ENCODE data around the gene PKIG.

Gene PKIG

DNA sequence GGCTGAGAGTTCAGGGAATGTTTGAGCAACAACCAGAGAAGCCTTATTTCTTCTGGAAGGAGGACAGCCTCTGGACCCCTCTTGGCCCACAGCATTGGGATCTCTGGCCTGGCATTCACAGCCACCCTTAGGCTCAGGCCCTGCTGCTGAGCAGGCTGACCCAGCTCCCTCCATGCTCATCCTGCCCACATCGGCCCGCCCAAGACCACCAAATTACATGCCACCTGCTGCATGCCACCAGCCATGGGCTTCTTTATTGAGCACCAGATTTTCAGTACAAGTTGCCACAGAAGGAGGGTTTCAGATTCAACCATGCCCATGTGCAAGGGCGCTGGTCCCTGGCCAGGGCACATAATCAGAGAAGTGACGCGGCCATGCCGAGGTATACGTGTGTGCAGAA lies 36.9 kb downstream of the PKIG start:
- no peak for DNase-seq (ENCODE audit: low read depth in 2 of 2)

DNA sequence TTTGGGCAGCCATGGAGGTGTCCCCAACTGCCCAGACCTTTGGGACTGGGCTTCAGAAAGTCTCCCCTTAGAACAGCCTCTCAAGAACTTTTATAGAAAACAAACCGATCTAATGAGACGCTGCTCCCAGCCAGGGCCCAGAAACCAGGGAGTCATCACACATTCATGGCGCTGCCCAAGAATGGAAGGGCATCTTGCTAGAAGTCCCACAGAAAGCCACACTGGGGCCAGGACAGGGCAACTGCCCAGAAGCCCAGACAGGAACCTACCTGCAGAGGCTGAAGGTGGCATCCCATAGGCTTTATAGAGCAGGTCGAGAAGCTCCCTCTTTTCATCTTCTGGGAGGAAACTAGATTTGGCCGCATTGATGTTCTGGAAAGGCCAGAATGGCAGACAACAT lies 37.7 kb downstream of the PKIG start:
- no peak for DNase-seq (ENCODE audit: low read depth in 2 of 2)

DNA sequence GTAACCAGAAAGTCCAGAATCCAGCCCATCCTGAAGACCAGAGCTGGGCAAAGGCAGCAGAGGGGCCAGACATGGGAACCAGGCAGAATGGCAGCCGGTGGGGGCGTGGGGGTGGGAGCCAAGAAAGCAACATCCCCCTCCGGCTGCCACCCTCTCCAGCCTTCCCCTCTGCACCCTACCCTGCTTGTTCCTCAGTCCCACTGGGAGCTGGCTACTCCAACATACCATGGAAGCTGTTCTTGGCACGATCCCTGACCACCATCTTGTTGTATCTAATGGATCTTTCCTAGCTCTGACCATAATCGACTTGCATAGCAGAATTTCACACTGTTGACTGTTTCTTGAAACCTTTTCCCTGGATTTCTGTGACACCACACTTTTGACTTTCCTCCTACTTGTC lies 38.9 kb downstream of the PKIG start:
- DNase-seq (ENCODE audit: low read depth in 2 of 2), result no peak

DNA sequence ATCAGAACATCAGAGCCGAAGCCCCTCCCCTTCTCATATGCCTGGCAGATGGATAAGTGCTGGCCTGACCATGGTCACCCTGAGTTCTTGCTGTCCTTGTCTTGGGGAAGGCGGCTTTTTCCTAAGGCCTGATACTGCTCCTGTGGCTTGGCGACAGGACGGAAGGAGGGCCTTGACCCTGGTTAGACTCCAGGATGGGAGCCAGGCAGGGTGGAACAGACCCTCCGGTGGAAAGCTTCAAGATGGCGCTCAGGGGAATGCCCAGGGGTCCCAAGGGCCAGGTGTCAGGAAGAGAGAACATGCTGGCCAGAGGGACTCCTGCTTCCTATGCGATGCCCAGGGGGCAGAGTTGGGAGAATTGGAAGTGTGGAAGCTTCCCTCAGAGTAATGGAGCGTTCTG lies 39.6 kb downstream of the PKIG start:
- DNase-seq (ENCODE audit: low read depth in 2 of 2), result no peak

DNA sequence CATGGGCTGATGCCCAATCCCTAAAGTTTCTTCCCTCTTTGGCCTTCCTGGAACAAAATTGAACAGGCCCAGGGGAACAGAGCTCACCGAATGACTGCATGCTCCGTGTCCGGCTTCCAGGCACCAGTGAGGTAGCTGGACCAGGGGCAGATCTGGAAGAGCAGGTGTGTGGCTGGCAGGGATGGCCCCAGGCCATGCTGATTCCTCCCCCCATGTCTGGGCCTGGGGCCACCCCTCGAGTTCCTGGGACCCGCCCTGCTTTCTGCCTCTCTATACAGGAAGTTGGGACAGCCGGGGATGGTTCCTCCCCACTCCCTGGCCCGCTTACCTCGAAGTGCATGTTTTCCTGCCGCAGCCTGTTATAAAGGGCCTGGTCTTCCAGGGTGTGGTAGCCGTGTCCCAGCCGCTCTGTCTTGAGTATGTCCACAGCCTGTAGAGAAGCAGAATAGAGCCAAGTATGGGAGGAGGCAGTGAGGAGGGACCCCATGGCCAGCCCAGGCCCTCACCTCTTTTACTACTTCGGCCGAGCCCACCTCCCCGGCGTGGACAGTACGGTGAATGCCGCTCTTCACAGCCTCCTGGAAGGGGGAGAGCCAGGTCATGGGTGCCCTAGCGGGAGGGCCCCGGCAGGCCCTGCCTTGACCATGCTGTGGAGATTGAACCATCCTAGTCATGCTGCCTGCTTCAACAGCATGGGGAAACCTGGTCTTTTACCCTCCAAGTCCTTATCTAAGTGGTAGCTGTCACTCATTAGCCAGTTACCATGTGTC lies 40.3 kb downstream of the PKIG start:
- DNase-seq (ENCODE audit: low read depth in 2 of 2), result no peak

DNA sequence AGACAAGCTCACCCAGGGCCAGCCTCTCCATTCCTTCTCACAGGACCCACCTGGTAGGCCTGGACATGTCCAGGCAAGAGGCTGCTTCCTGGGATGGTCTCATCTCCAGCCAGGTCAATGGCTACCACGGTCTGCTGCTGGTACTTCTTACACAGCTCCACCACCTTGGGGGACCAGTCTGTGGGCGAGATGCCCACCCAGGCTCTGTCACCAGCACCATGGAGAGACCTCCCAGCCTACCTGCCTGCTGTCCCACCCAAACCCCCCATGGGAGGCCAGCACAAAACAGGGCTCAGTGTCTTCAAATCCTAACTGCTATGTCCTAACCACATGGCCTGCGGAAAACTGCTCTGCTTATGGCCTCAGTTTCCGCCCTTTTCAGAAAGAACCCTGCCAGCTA lies 41.8 kb downstream of the PKIG start:
- no peak for DNase-seq (ENCODE audit: low read depth in 2 of 2)

DNA sequence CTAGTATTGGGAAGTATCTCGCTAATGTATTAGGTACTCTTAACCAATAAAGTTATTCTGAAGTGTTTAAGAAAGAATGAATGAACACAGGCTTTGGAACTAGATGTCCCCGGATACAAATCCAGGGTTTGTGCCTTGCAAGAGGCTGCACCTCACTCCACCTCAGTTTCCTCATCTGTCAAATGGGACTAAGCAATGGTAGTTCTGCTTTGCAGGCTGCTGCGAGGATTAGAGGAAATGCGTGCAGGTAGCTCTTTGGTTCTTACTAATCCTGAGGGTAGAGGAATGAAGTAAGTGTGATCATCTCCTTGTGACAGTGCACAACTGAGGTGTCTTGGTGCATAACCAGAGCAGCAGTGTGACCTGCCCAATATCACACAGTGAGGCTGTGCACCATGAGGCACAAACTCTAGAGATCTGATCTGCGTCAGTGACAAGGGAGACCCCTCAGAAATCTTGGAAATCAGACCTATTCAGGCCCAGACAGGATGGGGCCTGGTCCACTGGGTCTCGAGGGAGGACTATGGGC lies 42.4 kb downstream of the PKIG start:
- no peak for DNase-seq (ENCODE audit: low read depth in 2 of 2)

DNA sequence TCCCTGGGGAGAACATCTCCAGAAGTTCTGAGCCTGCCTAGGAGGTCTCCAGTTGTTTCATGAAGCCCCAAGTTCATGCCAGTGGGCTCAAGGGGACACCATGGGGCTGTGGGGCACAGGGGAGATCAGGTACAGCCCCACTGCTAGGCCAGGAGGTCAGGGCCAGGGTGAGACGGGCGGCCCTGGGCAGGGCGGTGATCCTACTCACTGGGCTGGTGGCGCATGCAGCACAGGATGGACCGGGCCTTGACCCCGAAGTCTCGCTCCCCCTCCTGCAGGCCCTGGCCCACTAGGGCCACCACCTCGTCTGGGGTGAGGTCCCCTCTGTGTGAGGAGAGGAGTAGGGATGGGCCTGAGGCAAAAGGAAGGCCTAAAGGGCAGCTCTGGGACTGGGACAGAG lies 43.0 kb downstream of the PKIG start:
- no peak for DNase-seq (ENCODE audit: low read depth in 2 of 2)

DNA sequence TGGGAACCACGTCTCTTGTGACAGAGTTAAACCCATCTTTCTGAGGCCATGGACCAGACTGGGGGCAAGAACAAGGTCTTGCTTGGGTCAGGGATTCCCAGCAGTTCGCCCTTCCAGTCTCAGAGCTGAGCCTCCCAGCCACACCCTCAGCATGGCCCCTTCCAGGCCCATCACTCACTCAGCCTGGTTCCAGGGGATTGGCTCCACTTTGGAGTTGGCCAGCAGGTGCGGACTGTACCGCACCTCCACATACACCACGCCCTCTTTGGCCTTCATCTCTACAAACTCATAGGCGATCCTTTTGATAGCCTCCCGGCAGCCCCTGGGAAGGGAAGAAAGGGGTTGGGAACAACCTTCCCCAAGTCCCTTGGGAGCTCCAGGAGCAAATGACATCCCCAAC lies 43.9 kb downstream of the PKIG start:
- no peak for DNase-seq (ENCODE audit: low read depth in 2 of 2)

DNA sequence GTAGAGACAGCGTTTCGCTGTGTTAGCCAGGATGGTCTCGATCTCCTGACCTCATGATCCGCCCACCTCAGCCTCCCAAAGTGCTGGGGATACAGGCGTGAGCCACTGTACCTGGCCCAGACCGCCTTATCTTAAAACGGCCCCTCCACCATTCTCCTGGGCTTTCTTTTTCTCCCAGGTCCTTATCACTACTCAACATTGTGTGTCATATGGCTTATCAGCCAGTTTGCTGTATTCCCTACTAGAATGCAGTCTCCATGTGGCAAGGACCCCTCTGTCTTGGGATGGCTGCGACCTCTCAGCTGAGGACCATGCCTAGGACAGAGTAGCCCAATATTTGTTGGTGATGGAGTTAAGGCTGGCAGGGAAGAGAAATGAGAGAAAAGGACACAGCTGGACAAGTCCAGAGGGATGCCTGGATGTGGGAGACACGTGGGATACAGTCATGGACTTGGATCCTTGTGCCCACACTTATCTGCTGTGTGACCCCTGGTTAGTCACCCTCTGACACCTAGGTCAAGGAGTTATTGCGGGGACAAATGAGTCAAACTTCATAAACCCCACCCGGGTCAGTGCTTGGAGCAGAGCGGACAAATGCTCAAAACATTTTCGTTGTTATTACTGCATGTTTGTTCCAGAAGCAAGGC lies 45.1 kb downstream of the PKIG start:
- no peak for DNase-seq (ENCODE audit: low read depth in 2 of 2)

DNA sequence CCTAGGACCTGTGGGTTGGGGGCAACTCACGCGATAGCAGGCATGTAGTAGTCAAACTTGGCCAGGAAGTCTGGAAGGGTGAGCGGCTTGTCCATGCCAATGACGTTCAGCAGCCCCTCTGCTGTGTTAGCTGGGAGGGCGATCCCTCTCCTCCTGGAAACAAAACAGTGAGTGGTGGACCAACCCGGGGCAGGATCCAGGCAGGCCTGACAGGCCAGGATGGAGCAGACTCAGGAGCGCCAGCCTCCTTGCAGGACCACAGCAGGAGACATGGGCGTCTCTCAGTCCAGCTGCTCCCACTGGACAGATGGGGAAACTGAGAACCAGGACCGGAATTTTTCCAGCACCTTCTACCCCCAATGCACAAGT lies 46.6 kb downstream of the PKIG start:
- no peak for DNase-seq (ENCODE audit: low read depth in 2 of 2)

DNA sequence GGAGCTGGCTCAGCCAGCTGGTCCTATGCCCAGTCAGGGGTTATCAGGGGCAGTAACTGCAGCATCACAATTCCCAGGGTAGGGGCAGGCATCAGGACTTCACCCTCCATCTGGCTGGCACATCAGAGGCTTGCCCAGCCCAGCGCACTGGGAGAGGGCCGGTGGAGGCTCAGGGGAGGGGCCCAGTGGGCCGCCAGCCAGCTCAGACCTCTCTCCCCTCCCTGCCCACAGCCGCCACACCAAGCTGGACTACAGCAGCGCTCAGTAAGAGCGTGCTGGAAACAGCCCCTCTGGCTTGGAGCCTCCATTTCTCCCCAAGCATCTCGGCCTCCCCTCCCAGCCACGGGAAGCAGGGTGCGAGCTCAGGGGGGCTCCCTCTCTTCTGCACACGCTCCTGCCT lies 47.2 kb downstream of the PKIG start:
- no peak for DNase-seq (ENCODE audit: low read depth in 2 of 2)

DNA sequence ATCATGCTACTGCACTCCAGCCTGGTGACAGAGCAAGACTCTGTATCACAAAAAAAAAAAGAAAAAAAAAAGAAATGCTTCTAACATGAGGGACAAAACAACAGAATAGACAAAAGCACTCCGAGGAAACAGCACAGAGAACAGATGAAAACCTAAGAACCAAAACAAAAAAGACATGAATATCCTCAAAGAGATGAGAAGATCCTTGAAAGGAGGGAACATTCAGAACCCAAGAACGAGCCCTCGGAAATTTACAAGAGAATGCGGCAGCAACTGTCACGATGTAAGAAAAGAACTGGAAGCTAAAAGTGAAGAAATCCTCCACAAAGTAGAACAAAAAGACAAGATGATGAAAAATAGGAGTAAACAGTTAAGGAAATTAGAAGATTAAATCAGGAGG lies 47.9 kb downstream of the PKIG start:
- DNase-seq (ENCODE audit: low read depth in 2 of 2), result no peak

DNA sequence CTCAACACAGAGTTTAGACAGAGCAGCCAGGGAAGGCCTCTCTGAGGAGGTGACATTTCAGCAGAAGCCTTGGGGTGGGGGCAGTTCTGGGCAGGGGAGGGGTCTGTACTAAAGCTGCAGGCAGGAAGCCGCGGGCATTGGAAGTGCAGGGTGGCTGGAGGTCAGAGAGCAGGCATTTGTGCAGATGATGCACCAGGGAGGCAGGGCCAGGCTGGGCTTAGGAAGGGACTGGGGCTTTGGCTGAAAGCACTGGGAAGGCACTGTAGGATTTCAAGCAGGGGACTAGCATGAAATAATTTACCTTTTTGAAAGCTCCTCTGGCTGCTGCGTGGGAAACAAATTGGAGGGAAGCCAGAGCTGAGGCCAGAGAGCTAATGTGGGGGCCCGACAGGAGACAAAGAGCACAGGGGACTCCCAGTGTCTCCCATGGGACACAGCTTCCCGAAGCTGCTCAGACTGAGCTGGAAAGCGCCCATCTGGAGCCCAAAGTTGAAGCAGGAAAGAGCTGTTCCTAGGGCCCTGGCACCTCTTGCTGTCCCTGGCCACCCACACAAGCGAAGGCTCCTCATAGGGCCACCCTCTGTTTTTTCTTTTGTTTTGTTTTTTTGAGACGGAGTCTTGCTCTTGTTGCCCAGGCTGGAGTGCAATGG lies 49.8 kb downstream of the PKIG start:
- DNase-seq (ENCODE audit: low read depth in 2 of 2), result no peak

DNA sequence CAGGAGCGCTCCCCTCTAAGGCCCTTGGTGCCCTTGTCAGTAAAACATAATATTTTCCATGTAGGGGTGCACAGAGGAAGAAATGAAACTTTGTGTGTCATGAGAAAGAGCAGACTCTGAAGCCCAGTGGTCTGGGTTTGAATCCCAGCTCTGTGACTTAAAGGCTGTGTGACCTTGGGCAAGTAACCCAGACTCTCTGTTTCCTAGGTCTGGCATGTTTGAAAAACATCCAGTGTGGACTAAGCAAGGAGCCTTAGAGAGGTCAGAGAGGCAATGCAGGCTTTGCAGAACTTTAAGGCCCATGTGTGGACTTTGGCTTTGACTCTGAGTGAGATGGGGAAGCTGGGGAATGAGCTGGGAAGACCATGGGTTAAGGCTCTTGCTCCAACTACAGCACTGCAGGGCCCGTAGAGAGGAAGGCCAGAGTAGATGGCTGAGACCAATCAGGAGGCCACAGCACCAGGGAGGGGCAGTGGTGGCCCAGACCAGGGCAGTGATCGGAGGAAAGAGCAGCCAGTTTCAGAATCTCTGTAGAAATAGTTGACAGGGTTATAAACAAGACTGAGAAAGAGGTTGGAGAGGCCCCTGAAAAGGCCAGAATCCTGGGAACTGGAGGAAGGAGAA lies 50.9 kb downstream of the PKIG start:
- no peak for DNase-seq (ENCODE audit: low read depth in 2 of 2)

DNA sequence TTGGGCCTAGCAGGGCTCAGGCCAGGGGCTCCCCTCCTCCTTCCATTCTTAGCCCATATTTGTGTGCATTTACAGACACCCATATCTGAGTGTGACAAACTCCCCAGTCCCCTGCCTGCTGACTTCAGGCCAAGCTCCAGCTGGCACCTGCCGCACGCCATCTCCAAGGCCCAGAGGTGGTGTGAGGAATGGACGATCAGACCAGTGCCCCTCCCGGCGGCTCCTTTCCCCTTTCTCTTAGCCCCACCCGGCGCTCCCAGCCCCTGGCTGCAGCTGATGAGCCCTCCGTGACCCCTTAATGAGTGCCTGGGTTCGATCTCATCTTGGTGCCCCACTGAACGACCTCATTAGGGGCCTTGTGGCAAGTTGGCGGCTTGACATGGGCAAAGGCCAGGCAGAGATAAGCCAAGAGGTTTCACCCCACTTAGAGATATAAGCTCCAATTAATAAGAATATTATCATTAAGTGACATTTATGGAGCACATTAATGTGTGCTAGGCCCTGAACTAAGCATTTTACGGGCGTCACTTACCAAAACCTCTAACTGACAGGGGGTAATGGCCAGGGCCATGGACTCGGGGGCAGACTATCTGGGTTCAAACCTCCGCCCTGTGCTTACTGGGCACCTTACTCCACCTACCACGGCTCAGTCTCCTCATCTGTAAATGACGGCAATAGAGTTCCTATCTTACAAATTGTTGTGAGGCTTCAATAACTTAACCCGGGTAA lies 51.7 kb downstream of the PKIG start:
- DNase-seq (ENCODE audit: low read depth in 2 of 2), result no peak

DNA sequence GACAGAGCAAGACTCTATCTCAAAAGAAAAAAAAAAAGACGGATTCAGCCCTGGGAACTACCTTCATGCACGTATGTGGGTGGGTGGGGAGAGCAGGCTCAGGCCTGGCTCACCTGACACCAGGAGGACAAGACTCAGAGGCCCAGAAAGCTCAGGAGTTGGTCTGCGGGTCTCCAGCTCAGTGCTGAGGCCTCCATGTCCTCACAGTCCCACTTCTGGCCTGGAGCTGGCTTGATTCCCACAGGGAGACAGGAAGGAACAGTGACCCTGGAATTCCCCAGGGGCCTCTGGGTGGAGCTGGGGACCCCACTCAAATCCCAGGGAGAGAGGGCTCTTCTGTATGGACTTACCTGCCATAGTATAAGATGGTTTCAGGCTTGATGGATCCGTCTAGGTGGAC lies 53.5 kb downstream of the PKIG start:
- DNase-seq (ENCODE audit: low read depth in 2 of 2), result no peak

DNA sequence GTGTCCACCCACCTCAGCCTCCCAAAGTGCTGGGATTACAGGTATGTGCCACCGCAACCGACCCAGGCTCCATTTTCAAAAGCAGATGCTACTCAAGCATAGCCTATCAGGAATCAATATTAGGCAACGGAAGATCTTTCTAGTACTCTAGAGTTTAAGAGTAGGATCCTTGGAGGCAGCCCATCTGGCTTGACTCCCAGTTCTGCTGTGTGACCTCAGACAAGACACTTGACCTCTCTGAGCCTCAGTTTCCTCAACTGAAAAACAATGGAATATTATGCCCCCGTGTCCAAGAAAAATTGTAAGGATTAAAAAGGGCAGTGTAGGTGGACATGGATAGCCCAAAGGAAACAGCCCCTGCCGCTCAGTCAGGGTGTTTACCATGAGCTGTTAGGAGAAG lies 54.7 kb downstream of the PKIG start:
- DNase-seq (ENCODE audit: low read depth in 2 of 2), result no peak

DNA sequence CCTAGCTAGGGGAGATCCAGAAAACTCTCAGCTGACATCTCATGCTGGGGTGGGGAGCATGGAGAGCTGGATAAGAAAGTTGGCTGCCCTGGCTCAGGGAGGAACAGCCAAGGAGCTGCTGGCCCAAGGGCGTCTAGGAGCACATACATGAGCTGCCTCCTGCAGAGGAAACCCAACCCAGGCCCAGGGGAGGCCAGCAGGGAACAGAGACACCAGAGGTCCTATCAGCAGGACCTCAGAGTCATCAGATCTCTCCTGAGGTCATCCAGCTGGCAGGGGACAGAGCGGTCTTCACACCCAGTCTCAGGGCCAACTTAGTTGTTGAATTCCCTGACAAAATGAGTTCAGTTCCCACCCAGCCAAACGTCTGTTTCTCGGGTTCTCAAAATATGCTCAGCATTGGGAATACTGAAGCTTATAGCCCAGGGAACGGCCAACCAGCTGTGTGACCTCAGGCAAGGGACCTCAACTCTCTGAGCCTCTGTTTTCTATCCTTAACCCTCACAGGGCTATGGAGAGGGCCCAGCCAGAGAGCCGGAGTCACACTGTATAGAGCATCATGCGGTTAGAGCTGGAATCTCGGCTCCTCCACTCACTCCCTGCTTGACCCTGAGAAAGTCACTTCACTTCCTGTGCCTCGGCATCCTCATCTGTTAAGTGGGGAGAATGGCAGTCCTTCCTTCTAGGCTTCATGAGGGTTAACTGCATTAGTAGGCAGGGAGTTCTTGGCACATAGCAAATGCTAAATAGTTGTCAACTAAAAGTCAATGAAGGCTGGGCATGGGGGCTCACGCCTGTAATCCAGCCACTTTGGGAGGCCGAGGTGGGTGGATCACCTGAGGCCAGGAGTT lies 55.4 kb downstream of the PKIG start:
- DNase-seq (ENCODE audit: low read depth in 2 of 2), result no peak

DNA sequence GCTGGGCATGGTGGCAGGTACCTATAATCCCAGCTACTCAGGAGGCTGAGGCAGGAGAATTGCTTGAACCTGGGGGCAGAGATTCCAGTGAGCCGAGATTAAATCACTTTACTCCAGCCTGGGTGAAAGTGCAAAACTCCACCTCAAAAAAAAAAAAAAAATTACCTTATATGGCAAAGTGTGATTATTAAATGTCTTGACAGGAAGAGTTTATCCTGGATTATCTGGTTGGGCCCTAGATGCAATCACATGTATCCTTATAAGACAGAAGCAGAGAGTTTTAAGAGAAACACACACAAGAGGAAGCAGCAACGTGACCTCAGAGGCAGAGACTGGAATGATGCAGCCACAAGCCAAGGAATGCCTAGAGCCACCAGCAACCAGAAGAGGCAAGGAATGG lies 58.1 kb downstream of the PKIG start:
- DNase-seq (ENCODE audit: low read depth in 2 of 2), result no peak

DNA sequence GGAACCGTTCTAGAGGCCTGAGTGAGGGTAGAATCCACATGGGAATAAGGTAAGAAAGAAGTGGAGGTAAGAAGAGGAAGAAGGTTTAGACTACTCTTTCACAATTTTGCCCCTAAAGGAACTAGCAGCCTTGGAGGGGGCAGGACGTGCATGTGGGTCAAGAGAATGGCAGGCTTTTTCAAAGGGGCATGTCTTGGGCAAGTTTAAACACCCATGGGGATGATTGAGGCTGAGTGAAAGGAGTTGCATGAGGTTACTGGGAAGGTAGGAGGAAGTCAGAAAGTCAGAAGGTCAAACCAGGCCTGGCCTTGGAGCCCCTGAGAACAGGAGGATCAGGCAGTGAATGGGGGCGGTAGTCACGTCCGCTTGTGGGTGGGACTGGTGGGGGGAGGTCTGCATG lies 58.9 kb downstream of the PKIG start:
- DNase-seq (ENCODE audit: low read depth in 2 of 2), result no peak
